Astrocyte of the hippocampus (primary cell): ENCODE measurements around the gene ZEB2.
"Not testable (repeated sequence)": the region's sequence is repeated elsewhere in the genome, so short reads cannot be mapped to it uniquely, and the experiment has no call there.

Experiments
- DNase-seq: peaks from one replicate; pipeline ENCODE4 v3.0.0; 2011; ENCODE audit warnings: low read depth, low spot score

The ZEB2 gene

DNA sequence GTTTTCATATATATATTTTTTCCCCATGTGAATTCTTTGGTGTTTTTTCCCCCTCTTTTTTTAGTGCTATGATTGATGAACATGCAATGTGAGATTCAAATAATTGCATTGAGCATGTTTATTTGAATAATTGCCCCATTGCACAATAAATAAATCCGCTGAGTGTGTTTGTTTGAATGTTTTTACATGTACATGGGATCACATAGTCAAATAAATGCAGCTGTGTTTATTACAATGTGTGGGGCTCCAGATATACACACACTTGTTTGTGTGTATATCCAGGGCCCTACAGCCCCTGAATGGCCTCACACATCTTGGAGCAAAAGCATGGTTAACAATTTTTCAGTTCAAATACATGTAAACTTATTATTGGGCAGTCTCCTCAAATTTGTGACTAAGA is 134.5 kb downstream of the ZEB2 start:
- DNase-seq: no peak

DNA sequence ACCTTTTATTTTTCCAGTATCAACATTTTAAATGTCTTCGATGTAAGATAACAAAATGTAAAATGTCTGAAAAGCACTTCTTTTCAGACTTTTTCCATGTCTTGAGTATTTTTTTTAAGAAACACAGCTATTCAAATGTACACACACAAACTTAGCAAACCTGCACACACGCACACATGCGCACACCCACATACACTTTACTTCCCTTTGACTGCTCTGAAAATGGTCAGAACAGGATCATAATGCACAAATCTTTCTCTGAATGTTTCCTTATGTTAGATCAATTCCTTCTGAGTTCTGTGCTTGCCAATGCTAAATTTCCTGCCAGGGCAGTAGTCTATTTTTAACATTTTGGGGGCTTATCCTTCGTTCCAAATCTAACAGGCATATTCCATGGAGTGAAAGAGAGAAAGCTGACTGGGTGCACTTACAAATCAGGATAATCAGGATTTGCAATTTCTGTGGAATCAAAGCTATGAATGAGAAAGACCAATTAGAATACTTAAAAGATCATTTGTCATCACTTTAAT is 136.3 kb downstream of the ZEB2 start:
- DNase-seq: no peak

GRCh38 chr2:144382849-144383248 is 137.1 kb downstream of the ZEB2 start:
- peak; percentile 43 for DNase-seq

DNA sequence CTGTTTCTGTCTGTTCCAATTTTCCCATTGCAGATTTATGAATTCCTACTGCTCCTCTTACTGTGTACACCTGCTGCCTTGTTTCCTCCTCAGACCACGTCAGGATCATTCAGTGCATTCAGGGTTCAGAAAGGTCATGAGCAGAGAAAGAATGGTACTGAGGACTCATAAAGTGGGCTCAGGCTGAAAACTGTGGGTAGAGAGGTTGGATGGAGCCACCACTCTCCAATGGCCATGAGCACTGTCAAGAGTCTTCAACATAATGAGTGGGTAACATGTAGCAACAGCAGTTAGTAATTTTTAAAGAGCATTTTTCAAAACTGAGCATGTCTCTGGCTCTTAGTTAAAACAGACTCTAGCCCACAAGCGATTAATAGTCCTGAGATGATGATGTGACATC is 138.2 kb downstream of the ZEB2 start:
- no peak for DNase-seq

- no peak for DNase-seq
These were observed 140.0 kb downstream of the ZEB2 start for GRCh38 chr2:144379851-144380311.

GRCh38 chr2:144378551-144378950 is 141.4 kb downstream of the ZEB2 start:
- DNase-seq: no peak

- no peak for DNase-seq
These were observed 142.0 kb downstream of the ZEB2 start for GRCh38 chr2:144377914-144378313.

DNA sequence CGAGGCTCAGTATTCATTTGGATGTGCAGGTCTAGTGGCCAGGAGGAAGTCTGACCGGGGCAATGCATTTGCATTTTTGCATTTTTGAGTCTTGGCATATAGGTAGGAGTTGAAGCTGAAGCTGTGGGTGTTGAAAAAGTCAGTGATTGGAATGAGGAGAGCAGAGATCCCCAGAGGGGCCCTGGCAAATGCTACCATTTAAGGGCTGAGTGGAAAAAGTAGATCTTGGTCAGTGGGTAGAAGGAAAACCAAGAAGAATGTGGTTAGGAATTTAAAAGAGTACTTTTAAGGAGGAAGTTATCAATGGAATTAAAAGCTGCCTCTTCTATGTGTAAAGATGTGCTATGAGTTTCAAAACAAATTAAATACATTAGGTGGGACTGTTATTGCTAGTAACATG is 143.0 kb downstream of the ZEB2 start:
- DNase-seq: peak; percentile 68

DNA sequence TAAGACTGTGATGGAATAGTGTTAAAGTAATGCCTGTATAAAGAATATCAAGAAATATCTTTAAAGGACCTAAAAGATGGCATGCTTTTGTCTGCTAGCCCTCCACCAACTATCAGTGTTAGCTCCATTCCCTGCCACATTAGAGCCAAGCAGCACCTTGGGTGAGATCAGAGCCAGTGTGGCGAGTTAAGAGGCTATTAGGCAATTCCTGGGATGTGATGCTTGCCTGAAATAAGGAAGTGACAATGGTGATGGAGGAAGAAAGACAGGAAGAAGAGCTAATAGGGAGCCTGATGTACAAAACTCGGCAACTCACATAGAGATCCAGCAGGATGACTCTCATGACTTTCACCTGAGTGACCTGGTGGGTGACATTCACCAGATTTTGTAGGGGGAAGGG is 143.5 kb downstream of the ZEB2 start:
- DNase-seq: no peak

DNA sequence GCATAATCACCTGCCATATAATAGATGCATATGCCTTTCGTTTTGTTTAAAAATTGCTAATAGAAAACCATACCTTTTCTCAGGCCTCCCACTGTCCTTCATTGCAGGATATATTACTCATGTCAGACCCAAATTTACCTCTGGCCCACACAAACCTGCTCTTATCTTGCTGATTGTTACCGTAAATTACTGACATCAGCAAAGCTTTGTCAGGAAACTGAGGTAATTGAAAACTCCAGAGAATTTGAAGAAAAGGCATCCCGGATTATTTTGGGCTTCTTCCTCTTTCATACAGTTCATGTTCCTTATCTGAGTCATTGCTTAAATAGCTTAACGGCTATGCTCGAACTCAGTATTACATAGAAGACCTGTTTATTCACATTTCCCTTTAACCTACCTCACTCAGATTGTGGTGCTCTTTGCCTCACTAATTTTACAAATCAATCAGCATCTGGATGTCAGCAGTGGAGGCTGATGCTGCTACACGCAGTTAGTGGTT is 145.7 kb downstream of the ZEB2 start:
- DNase-seq: peak; percentile 34

DNA sequence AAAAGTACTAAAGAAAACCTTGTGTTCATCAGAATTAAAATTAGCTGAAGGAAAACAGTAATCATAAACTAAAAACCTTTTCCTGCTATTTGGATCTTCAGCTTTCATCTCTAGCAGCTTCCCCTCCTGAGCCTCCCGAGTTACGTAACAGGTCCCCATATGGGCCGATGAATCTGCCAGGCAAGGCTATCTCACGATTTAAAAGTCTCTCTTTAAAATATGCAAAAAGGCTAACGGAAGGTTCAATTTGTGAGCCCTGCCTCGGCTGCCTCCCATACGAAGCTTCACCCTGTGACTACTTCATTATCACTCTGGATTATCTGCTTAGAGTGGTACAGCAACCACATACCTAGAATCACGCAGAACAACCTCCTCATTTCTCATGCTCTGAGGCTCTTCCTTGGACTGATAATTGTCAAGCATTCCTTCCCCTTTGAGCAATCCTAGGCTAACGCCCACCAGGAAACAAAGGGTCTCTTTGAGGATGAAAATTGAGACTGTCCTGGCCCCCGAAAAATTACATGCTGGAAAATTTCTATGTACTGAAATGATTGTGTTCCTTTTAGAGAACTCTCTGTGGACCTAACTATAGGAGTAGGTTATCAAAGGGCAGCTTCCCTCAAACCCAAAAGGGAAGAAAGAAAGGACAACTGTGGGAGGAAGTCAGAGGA is 147.4 kb downstream of the ZEB2 start:
- no peak for DNase-seq

DNA sequence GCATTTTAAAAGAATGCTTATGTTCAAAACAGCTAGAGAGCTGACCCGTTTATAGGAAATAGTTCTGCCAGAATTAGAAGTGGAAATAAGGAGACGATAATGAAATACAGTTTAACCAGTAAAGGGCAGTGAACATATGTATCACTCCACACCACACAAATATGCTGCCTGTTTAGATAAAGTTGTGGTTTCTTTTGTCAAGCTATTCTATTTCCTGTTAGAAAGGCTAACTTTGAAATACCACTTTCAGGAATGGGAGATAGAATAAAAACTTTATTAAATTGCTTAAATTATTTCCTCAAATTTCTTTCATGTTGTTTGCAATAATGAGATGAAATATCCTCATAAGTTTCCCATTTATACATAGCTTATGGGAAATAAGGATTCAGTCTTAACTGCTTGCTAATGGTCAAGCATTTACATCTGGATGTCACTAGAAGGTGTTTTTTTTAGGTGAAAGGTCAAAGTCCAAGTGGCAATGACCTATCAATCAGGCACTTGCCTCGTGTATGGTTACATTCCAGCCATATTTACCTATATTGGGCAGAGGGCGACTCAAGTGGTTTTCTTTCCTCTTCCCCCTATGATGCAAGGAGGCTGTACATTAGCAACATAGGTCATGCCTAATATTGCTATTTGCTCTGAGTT is 148.9 kb downstream of the ZEB2 start:
- DNase-seq: no peak

GRCh38 chr2:144369416-144369815 is 150.5 kb downstream of the ZEB2 start:
- DNase-seq: no peak

- DNase-seq: no peak
These were observed 153.0 kb downstream of the ZEB2 start for GRCh38 chr2:144366825-144367429.

DNA sequence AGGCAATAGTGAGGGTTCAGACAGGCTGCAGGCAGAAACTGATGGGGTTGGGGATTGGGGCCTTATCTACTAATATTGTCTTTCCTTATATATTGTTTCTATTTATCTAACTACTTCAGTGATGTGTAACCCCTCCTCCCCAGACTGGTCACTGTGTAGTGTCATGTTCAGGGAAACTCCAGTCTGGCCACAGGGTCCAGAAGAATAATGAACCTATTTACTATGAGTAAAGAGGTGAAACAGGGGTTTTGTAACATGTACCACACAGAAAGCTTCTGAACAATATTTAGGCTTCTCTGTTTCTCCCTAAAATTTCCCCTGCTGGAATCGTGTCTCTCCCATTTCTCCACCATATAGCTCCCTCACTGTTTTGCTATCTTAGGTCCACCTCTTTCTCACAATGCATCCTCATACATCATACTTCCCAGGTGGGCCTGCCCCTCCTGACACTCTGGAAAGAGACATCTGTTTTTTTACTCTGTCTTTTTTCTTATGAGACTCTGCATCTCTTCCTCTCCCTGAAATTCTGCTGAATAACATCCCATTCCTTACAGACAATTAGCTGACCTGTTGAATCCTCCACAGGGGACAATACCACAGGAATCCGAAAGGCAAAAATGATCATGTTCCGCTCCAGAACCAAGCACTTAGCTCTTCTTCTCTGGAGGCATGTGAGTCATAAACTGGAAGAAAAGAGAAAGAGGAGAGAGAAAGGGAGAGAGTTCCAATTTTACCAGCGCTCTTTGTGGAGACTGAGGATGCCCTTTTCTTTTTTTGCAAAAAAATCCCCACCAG is 154.8 kb downstream of the ZEB2 start:
- peak; percentile 61 for DNase-seq

- DNase-seq: not testable (repeated sequence)
These were observed 155.7 kb downstream of the ZEB2 start for GRCh38 chr2:144364247-144364646.

- DNase-seq: peak; percentile 46
These were observed 157.5 kb downstream of the ZEB2 start for GRCh38 chr2:144362401-144362800.

- DNase-seq: no peak
These were observed 158.2 kb downstream of the ZEB2 start for GRCh38 chr2:144361742-144362141.

DNA sequence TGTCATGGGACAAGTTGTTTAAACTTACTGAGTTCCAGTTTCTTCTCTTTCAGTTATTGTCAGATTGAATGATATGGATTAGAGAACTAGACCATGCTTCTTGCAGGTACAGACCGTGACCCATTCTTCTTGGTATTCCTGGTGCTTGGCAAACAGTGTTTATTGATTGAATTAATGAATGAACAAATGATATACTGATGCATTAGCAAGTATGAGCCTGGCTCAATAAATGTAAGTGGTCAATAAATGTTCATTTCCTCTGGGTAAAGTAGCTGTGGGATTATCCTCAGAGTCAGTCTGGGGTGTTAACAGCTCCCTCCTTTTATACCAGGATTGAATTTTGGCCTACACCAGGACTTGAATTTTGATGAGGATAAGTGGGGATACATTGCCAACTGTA is 160.2 kb downstream of the ZEB2 start:
- no peak for DNase-seq

- peak; percentile 64 for DNase-seq
These were observed 160.9 kb downstream of the ZEB2 start for GRCh38 chr2:144358979-144359541.

GRCh38 chr2:144358374-144358964 is 161.4 kb downstream of the ZEB2 start:
- no peak for DNase-seq
